ENCODE results near the gene CHST2. TPM values are rescaled to one million over a fixed set of nuclear protein-coding genes. Genes with fewer than 3 reads are reported as not detected.
"Not testable (repeated sequence)": the region's sequence is repeated elsewhere in the genome, so short reads cannot be mapped to it uniquely, and the experiment has no call there.

Gene CHST2
- 18.3 and 19.3 TPM in 2 replicates for total RNA-seq

- intact Hi-C loops (cut with micrococcal nuclease): loop anchor here (1.0 to 5.0 kb wide), 4 partner anchors 46 to 1707 kb away; partner anchors contain the start of gene DIPK2A
These were observed at the start of gene CHST2 for GRCh38 chr3:143119009-143119914. Gene CHST2, plus strand, starts transcription at chr3:143119771. Its CDS starts 1,046 bp downstream, at chr3:143120817.

- intact Hi-C loops (cut with micrococcal nuclease): no loop called here
These were observed 48.5 kb upstream of the CHST2 start for GRCh38 chr3:143070977-143071551.

DNA sequence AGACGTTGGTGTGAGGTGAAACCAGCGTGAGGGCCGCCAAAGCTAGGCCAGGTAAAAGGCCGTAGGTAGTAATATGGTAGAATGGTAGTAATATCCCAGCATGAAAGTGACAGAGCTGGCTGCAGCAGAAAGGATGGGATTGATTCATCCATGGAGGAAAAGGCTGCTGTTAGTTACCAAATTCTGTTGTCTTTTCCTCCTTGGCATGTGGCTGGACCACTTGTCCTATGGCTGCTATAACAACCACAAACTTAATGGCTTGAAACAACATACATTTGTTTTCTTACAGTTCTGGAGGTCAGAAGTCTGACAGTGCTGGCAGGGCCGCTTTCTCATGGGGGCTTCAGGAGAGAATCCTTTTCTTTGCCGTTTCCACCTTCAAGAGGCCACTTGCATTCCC, 47.8 kb upstream of the CHST2 start:
- intact Hi-C loops (cut with micrococcal nuclease): no loop called here

GRCh38 chr3:143072298-143073020, 47.1 kb upstream of the CHST2 start:
- intact Hi-C loops (cut with micrococcal nuclease): not testable (repeated sequence)

- intact Hi-C loops (cut with micrococcal nuclease): not testable (repeated sequence)
These were observed 46.0 kb upstream of the CHST2 start for GRCh38 chr3:143073541-143073940.

GRCh38 chr3:143073983-143074382, 45.6 kb upstream of the CHST2 start:
- intact Hi-C loops (cut with micrococcal nuclease): not testable (repeated sequence)

DNA sequence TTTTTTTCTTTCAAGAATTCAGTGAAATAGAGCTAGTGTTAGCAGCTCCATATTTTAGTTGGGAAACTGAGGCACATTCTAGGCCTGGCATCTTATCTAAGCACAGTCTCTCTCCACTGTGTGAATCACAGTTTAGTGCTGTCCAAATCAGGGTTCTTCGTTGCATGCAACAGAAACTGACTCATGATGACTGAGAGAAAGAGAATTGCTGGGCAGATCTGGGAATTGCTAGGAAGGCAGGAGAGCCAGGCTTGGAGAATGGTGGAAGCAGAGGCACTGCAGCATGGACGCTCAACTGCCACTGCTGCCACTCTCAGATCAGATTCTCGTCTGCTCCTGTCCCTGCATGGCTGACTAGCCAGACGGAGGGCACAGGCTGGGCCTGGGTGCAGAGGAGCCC, 40.7 kb upstream of the CHST2 start:
- intact Hi-C loops (cut with micrococcal nuclease): no loop called here

GRCh38 chr3:143080196-143080595, 39.4 kb upstream of the CHST2 start:
- intact Hi-C loops (cut with micrococcal nuclease): no loop called here

DNA sequence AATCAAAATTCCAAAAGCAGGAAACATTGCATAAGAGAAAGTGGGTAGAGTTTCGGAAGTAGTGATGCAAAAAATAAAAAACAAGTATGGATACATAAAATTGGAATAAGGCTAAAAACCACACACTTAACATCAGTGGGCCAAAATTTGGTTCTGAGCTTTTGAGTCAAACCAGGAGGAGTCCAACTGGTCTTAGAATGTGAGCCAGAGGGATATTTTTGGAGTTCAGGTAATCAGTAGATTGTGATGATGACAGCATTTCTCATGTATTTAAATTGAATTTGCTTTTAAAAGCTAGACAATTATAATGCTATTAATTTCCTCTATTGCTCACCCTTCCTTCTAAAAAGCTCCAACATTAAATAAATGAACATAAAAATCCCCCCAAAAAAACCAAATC, 38.2 kb upstream of the CHST2 start:
- intact Hi-C loops (cut with micrococcal nuclease): no loop called here

- intact Hi-C loops (cut with micrococcal nuclease): no loop called here
These were observed 37.5 kb upstream of the CHST2 start for GRCh38 chr3:143081844-143082778.

- intact Hi-C loops (cut with micrococcal nuclease): no loop called here
These were observed 35.8 kb upstream of the CHST2 start for GRCh38 chr3:143083781-143084180.

GRCh38 chr3:143084856-143085731, 34.5 kb upstream of the CHST2 start:
- intact Hi-C loops (cut with micrococcal nuclease): no loop called here

GRCh38 chr3:143088835-143089234, 30.7 kb upstream of the CHST2 start:
- intact Hi-C loops (cut with micrococcal nuclease): no loop called here

DNA sequence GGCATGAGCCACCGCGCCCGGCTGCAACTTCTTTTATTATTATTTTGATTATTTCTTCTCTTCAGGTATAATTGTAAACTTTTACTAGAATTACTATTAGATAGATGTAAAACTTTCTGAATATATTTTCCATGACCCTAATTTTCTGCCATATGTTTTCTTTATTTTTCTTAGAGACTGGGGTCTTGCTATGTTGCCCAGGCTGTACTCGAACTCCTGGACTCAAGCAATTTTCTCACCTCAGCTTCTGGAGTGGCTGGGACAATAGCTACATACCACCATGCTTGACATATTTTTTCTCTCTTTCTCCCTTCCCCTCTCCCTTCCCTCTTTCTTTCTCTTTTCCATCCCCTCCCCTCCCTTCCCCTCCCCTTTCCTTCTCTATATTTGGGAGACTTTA, 29.6 kb upstream of the CHST2 start:
- intact Hi-C loops (cut with micrococcal nuclease): no loop called here

- intact Hi-C loops (cut with micrococcal nuclease): no loop called here
These were observed 29.1 kb upstream of the CHST2 start for GRCh38 chr3:143090486-143090885.

GRCh38 chr3:143090976-143091837, 28.4 kb upstream of the CHST2 start:
- intact Hi-C loops (cut with micrococcal nuclease): no loop called here

GRCh38 chr3:143092191-143092590, 27.4 kb upstream of the CHST2 start:
- intact Hi-C loops (cut with micrococcal nuclease): no loop called here

GRCh38 chr3:143095813-143096212, 23.8 kb upstream of the CHST2 start:
- intact Hi-C loops (cut with micrococcal nuclease): no loop called here

All from T-helper 2 cell treated with Interferon-gamma antibody and Interleukin-4, amounts not matched to agents 100 ng/mL and 5 ng/mL, for 36 hours (primary cell).